ENCODE results near the gene PAX1.

The PAX1 gene

GRCh38 chr20:21705575-21706260, at the start of gene PAX1:
TSS of gene PAX1 (plus strand) at chr20:21705664. CDS start at chr20:21705713, 49 bp downstream.
- H3K4me3 ChIP-seq (ENCODE audit: low read length), result no peak within 1 kb of the TSS
- TF ChIP-seq, protein P1, sequence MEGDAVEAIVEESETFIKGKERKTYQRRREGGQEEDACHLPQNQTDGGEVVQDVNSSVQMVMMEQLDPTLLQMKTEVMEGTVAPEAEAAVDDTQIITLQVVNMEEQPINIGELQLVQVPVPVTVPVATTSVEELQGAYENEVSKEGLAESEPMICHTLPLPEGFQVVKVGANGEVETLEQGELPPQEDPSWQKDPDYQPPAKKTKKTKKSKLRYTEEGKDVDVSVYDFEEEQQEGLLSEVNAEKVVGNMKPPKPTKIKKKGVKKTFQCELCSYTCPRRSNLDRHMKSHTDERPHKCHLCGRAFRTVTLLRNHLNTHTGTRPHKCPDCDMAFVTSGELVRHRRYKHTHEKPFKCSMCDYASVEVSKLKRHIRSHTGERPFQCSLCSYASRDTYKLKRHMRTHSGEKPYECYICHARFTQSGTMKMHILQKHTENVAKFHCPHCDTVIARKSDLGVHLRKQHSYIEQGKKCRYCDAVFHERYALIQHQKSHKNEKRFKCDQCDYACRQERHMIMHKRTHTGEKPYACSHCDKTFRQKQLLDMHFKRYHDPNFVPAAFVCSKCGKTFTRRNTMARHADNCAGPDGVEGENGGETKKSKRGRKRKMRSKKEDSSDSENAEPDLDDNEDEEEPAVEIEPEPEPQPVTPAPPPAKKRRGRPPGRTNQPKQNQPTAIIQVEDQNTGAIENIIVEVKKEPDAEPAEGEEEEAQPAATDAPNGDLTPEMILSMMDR (conservative IDR thresholded peaks at IDR 0.05; ENCODE audit: low read length), result no peak

GRCh38 chr20:21656308-21657067, 49.0 kb upstream of the PAX1 start:
- DNase-seq (ENCODE audit: low read depth), result no peak
- TF ChIP-seq, protein P1 (conservative IDR thresholded peaks at IDR 0.05; ENCODE audit: low read length), result no peak

More at GRCh38 chr20:21705575-21706260, at the start of gene PAX1:
- no peak for DNase-seq (ENCODE audit: low read depth)

GRCh38 chr20:21661488-21662055, 43.9 kb upstream of the PAX1 start:
- TF ChIP-seq, protein P1 (conservative IDR thresholded peaks at IDR 0.05; ENCODE audit: low read length), result no peak
- DNase-seq (ENCODE audit: low read depth), result no peak
- no peak overlapping the region for H3K4me3 ChIP-seq (ENCODE audit: low read length)

More at GRCh38 chr20:21656308-21657067, 49.0 kb upstream of the PAX1 start:
- H3K4me3 ChIP-seq (ENCODE audit: low read length), result no peak overlapping the region

DNA sequence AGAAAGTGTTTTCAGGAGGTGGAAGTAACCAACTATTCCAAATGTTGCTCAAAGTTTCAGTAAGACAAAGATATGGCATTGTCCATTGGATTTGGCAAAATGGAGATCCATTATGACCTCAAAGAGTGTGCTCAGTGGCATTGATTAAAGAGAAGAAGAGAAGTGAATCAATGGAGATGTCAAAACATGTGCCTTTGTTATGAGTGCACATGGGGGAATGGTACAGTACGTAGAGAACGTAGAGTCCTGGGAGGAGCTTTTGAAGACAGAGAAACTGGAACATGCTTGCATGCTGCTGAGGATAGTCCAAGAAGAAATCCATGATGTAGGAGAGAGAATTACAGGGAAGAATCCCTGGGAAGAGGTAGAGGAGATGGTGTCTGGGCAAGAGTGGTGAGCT, 42.0 kb upstream of the PAX1 start:
- TF ChIP-seq, protein P1 (conservative IDR thresholded peaks at IDR 0.05; ENCODE audit: low read length), result no peak
- no peak for DNase-seq (ENCODE audit: low read depth)
- H3K4me3 ChIP-seq (ENCODE audit: low read length), result no peak overlapping the region

DNA sequence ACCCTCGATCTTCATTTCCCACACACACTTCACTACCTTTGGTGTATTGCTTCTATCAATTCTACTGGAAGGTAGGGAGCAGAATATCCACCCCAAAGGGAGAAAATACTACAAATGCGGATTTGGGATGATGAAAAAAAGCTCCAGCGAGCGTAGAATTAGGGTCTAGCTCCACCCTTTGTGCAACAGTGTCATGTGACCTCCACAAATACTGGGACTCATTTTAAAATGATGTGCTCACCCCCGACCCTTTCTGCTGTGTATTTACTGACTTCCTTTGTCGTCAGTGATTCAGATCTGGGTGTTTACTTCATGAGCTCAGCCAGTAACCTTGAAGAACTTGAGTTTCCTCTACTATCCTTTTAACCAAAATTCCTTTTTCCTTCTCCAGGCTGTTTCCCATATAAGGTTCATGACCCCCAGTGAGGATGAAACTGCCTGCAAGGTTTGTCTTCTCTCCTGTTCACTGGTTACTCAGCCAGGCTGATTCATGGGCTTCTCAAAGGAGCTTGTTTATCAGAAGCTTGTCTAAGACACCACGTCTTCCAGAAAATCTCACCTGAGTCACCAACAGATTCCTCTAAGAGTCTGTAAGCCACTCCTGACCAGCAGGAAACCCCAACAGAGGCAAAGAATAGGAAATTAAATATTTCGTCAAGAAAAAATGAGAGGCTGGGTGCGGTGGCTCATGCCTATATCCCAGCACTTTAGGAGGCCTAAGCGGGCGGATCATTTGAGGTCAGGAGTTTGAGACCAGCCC, 39.6 kb upstream of the PAX1 start:
- no peak overlapping the region for H3K4me3 ChIP-seq (ENCODE audit: low read length)
- TF ChIP-seq, protein P1 (conservative IDR thresholded peaks at IDR 0.05; ENCODE audit: low read length), result no peak
- DNase-seq (ENCODE audit: low read depth), result no peak

DNA sequence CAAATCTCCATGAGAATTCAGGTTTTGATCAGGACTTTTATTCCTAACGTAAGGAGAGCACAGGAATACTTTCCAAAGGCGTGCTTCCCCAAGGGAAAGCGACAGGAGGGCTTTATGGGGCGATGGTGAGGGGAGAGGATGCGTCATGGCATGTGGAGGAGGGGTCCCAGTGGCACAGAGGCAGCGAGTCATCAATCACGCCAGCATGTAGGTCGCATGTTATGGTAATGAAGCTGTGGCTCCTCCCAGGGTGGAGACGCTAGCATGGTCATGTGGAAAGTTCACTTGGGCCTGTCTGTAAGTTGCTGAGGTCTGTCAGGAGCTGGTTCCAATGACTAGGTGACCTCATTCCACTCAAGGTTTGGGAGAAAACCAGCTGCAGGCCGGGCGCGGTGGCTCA, 35.3 kb upstream of the PAX1 start:
- no peak for DNase-seq (ENCODE audit: low read depth)
- no peak overlapping the region for H3K4me3 ChIP-seq (ENCODE audit: low read length)

More for the DNA sequence above, 35.3 kb upstream of the PAX1 start:
- TF ChIP-seq, protein P1 (conservative IDR thresholded peaks at IDR 0.05; ENCODE audit: low read length), result no peak

Measured in AG10803 (cell line).